Keratinocyte (primary cell): ENCODE results near the gene PLXDC1. TPM values are rescaled to one million over a fixed set of nuclear protein-coding genes. Genes with fewer than 3 reads are reported as not detected.
A peak's percentile ranks its signal among the peaks of the same experiment; 100 is the strongest.

Source experiments
- DNase-seq: peaks from one replicate; pipeline ENCODE4 v3.0.0-alpha.2; 2011; ENCODE audit warnings: low read depth, missing footprints, low spot score
- FAIRE-seq: peaks from 2 replicates; lab custom pipeline; 2011; peaks lifted over from hg19 to GRCh38; lab: Jason Lieb, UNC
- H2AFZ ChIP-seq: 2 replicates; pipeline ENCODE4 v1.6.0; 2012; ENCODE audit warnings: low read length, control low read depth, inconsistent platforms; ENCODE audit not compliant: control insufficient read depth
- H3K27ac ChIP-seq: 2 replicates; pipeline ENCODE4 v1.5.1; 2011; ENCODE audit warnings: low read length; ENCODE audit not compliant: control insufficient read depth, insufficient read depth
- H3K27me3 ChIP-seq: 3 replicates; pipeline ENCODE4 v1.6.0; 2011; ENCODE audit warnings: low read length; ENCODE audit not compliant: control insufficient read depth, insufficient read depth; ENCODE audit errors: extremely low read depth
- H3K36me3 ChIP-seq, 2 experiments: 2 replicates in 1 of 2; 3 replicates in 1 of 2; pipeline ENCODE4 v1.5.1; 2011; ENCODE audit warnings: low read length in 2 of 2, mild to moderate bottlenecking in 1 of 2; ENCODE audit not compliant: control insufficient read depth in 2 of 2, insufficient read depth in 2 of 2; ENCODE audit errors: extremely low read depth in 1 of 2
- H3K4me1 ChIP-seq: 3 replicates; pipeline ENCODE4 v1.5.1; 2011; ENCODE audit warnings: low read length; ENCODE audit not compliant: control insufficient read depth, insufficient read depth; ENCODE audit errors: extremely low read depth
- H3K4me2 ChIP-seq: 3 replicates; pipeline ENCODE4 v1.6.0; 2011; ENCODE audit warnings: low read depth, low read length; ENCODE audit not compliant: control insufficient read depth, insufficient read depth; ENCODE audit errors: extremely low read depth
- H3K4me3 ChIP-seq, 3 experiments: fragments of 200-600 bp in 1 of 3; sonication (generic) in 1 of 3; 2 replicates in 2 of 3; 3 replicates in 1 of 3; pipeline ENCODE4 v1.5.1; 2011 to 2016; ENCODE audit warnings: low read length in 3 of 3, mild to moderate bottlenecking in 3 of 3, control low read depth in 2 of 3, inconsistent platforms in 1 of 3, low read depth in 1 of 3, mixed read lengths in 1 of 3, mixed run types in 1 of 3, moderate library complexity in 1 of 3; ENCODE audit not compliant: control insufficient read depth in 2 of 3, insufficient read depth in 2 of 3; ENCODE audit errors: extremely low read depth in 1 of 3
- H3K79me2 ChIP-seq: 2 replicates; pipeline ENCODE4 v1.6.0; 2012; ENCODE audit warnings: low read length; ENCODE audit not compliant: control insufficient read depth, insufficient read depth
- H3K9ac ChIP-seq: 3 replicates; pipeline ENCODE4 v1.6.0; 2011; ENCODE audit warnings: low read length; ENCODE audit not compliant: control insufficient read depth, insufficient read depth; ENCODE audit errors: extremely low read depth
- H3K9me1 ChIP-seq: 3 replicates; pipeline ENCODE4 v1.6.0; 2011; ENCODE audit warnings: low read length; ENCODE audit not compliant: control insufficient read depth, insufficient read depth; ENCODE audit errors: extremely low read depth
- H3K9me3 ChIP-seq: 2 replicates; pipeline ENCODE4 v1.5.1; 2012; ENCODE audit warnings: low read depth, low read length; ENCODE audit not compliant: control insufficient read depth
- H4K20me1 ChIP-seq: 3 replicates; pipeline ENCODE4 v1.6.0; 2011; ENCODE audit warnings: low read length; ENCODE audit not compliant: control insufficient read depth, insufficient read depth; ENCODE audit errors: extremely low read depth
- CTCF ChIP-seq, 3 experiments: IDR thresholded peaks in 1 of 3; conservative IDR thresholded peaks in 1 of 3; optimal IDR thresholded peaks in 1 of 3; 2 replicates in 2 of 3; 3 replicates in 1 of 3; pipeline versions ENCODE3 to v1.5.1; 2011; ENCODE audit warnings: low read length in 3 of 3, mild to moderate bottlenecking in 3 of 3, moderate library complexity in 2 of 3, control low read depth in 1 of 3, inconsistent platforms in 1 of 3; ENCODE audit not compliant: insufficient read depth in 2 of 3; ENCODE audit errors: extremely low read depth in 1 of 3
- EZH2 ChIP-seq: IDR thresholded peaks from one replicate; pipeline ENCODE4 v1.6.1; 2012; ENCODE audit warnings: inconsistent platforms, mild to moderate bottlenecking, low read length, moderate library complexity
- dilution Hi-C: fragments of 300-500 bp; cut with MboI; formaldehyde crosslinking; loops from one replicate; pipeline ENCODE4 v1.7.0; 2020; ENCODE audit warnings: low sequenced_read_pairs; ENCODE audit not compliant: extremely low pct_ligation_motif_present
- polyA plus RNA-seq, 5 experiments: library from polyadenylated mRNA; depleted of rRNA in 3 of 5; stranded (reverse) in 3 of 5; stranded (forward) in 1 of 5; unstranded in 1 of 5; fragments of >200 nt; gene quantifications; 1 replicate in 1 of 5; 2 replicates in 3 of 5; 3 replicates in 1 of 5; pipeline versions ENCODE4 v1.2.1 to v1.2.3, GENCODE V29; 2011 to 2012; ENCODE audit warnings: missing spikeins in 2 of 5, low read depth in 1 of 5, low replicate concordance in 1 of 5

Gene PLXDC1
- polyA plus RNA-seq, 1 donor (not counting 4 experiments of a cell fraction or from before 2014, with no cell fraction given): 0.35 TPM

DNA sequence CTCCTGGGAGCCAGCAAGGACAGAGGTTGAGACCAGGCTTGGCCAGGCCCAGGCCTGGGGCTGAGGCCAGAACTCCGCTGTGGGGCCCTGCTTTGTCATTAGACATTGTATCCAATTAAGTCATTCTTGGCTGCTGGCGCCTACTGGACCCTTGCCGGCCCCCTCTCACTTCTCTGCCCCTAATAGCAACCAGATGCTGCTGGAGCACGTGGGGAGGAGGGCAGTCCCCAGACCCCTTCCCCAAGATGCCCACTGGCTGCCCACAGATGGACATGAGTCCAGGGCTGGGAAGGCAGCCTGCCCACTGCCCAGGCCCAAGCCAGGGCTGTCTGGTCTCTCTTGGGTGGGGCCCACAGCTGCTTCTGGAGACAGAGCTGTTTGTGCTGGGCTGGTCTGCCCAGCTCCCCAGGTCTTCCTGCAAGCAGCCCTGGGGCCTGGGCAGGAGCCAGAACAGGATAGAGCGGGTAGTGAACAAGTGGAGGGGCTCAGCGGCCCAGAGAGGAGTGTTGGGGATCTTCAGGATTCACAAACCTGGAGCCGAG is 7.8 kb downstream of the PLXDC1 start:
- Histone ChIP-seq H3K27ac (peak overlapping the region; percentile 69), H4K20me1 (no peaks in the 10 kb centered on the region)
- DNase-seq: no peak

DNA sequence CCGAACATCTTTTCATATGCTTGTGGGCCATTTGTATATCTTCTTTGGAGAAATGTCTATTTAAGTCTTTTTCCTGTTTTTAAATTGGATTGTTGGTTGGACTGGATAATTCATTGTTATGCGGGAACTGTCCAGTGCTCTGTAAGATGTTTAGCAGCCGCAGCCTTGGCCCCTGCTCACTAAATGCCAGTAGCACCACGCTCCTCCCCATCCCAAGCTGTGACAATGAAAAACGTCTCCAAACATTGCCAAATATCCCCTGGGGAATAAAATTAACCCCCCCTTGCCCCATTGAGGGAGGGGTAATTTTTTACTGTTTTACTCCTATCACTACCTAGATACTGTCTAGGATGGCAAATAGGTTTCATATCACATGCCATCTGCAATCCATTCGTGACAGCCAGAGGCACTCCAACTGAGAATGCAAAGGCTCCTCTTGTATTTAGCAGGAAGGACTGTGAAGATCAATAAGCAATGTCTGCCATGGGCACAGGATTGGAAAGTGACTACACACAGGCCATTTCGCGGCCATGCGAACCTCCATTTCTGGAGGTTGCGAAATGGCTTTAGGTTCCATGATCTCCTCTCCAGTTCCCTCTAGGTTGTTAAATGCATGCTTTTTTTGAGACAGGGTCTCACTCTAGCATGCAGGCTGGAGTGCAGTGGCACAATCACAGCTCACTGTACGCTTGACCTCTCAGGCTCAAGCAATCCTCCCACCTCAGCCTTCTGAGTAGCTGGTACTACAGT is 9.3 kb downstream of the PLXDC1 start:
- dilution Hi-C loops: no loop called here
- TF ChIP-seq EZH2 (no peak), CTCF (optimal IDR thresholded peaks at IDR 0.05 in 1 of 3, IDR thresholded peaks at IDR 0.05 in 1 of 3, conservative IDR thresholded peaks at IDR 0.05 in 1 of 3; ENCODE audit: extremely low read depth in 1 of 3, insufficient read depth in 2 of 3, low read length in 3 of 3) (no peak)

More for the DNA sequence above, 7.8 kb downstream of the PLXDC1 start:
- dilution Hi-C loops: no loop called here
- peaks cover 29% of the 10 kb centered on the region for H3K4me1 ChIP-seq
- TF ChIP-seq CTCF (optimal IDR thresholded peaks at IDR 0.05 in 1 of 3, IDR thresholded peaks at IDR 0.05 in 1 of 3, conservative IDR thresholded peaks at IDR 0.05 in 1 of 3; ENCODE audit: extremely low read depth in 1 of 3, insufficient read depth in 2 of 3, low read length in 3 of 3) (no peak), EZH2 (no peak)
- no peaks in the 10 kb centered on the region for H3K79me2 ChIP-seq
- no peak for FAIRE-seq
- H3K4me3 ChIP-seq: no peak overlapping the region
- H3K27me3 ChIP-seq: peaks cover 4% of the 10 kb centered on the region
- no peak overlapping the region for H2AFZ ChIP-seq
- H3K4me2 ChIP-seq: no peak overlapping the region
- no peaks in the 10 kb centered on the region for H3K36me3 ChIP-seq
- H3K9me3 ChIP-seq: no peaks in the 10 kb centered on the region
- H3K9ac ChIP-seq: peak overlapping the region; percentile 35
- no peaks in the 10 kb centered on the region for H3K9me1 ChIP-seq

More for the DNA sequence above, 9.3 kb downstream of the PLXDC1 start:
- H3K9me1 ChIP-seq: no peaks in the 10 kb centered on the region
- no peak overlapping the region for H2AFZ ChIP-seq
- no peaks in the 10 kb centered on the region for H4K20me1 ChIP-seq
- DNase-seq (no peak), FAIRE-seq (no peak)
- H3K9ac ChIP-seq: no peak overlapping the region
- no peak overlapping the region for H3K4me2 ChIP-seq
- H3K4me1 ChIP-seq: peaks cover 34% of the 10 kb centered on the region
- no peaks in the 10 kb centered on the region for H3K9me3 ChIP-seq
- no peak overlapping the region for H3K27ac ChIP-seq
- no peaks in the 10 kb centered on the region for H3K79me2 ChIP-seq
- H3K4me3 ChIP-seq: no peak overlapping the region
- peaks cover 4% of the 10 kb centered on the region for H3K27me3 ChIP-seq
- no peaks in the 10 kb centered on the region for H3K36me3 ChIP-seq
